Natural killer cell (primary cell): ENCODE measurements around the gene GDPD4. TPM values are rescaled to one million over a fixed set of nuclear protein-coding genes. Genes with fewer than 3 reads are reported as not detected.

Experiments used
- ATAC-seq, 3 donors: fragments of 150-1000 bp in 2 of 3; fragments of 200-7000 bp in 1 of 3; cut with Tn5 transposase; 1 replicate in 1 of 3; 2 replicates in 2 of 3; pipeline ENCODE4 v1.10.0; 2021; ENCODE audit warnings: mild to moderate bottlenecking in 2 of 3, moderate library complexity in 2 of 3
- DNase-seq, 2 donors: peaks; one replicate each; pipeline versions ENCODE4 v3.0.0 to v3.0.0-alpha.2; 2013 to 2021; ENCODE audit warnings: mixed read lengths in 1 of 2
- H3K27ac ChIP-seq: one replicate; pipeline ENCODE4 v1.5.1; 2013; ENCODE audit warnings: mild to moderate bottlenecking, low read length
- H3K27me3 ChIP-seq: one replicate; pipeline ENCODE4 v1.6.1; 2013; ENCODE audit warnings: low read length; ENCODE audit not compliant: control insufficient read depth, insufficient read depth
- H3K36me3 ChIP-seq: one replicate; pipeline ENCODE4 v1.6.1; 2013; ENCODE audit warnings: low read length; ENCODE audit not compliant: control insufficient read depth, insufficient read depth
- H3K4me1 ChIP-seq: one replicate; pipeline ENCODE4 v1.6.1; 2013; ENCODE audit warnings: low read length; ENCODE audit not compliant: control insufficient read depth, insufficient read depth
- H3K4me3 ChIP-seq: one replicate; pipeline ENCODE4 v1.5.1; 2013; ENCODE audit warnings: low read length
- H3K9me3 ChIP-seq: one replicate; pipeline ENCODE4 v1.6.1; 2013; ENCODE audit warnings: low read length; ENCODE audit not compliant: control insufficient read depth, insufficient read depth
- H3K27ac Mint-ChIP-seq, 2 donors: one replicate each; pipeline ENCODE4 v1.8.0; 2022; ENCODE audit warnings: mild to moderate bottlenecking in 2 of 2, mixed read lengths in 2 of 2, moderate library complexity in 1 of 2
- H3K27me3 Mint-ChIP-seq, 2 donors: one replicate each; pipeline ENCODE4 v1.8.0; 2022; ENCODE audit warnings: low read depth in 2 of 2, mixed read lengths in 2 of 2
- H3K36me3 Mint-ChIP-seq: one replicate; pipeline ENCODE4 v1.8.0; 2022; ENCODE audit warnings: mixed read lengths
- H3K4me1 Mint-ChIP-seq, 2 donors: one replicate each; pipeline ENCODE4 v1.8.0; 2022; ENCODE audit warnings: mixed read lengths in 2 of 2
- H3K4me3 Mint-ChIP-seq: one replicate; pipeline ENCODE4 v1.8.0; 2022; ENCODE audit warnings: mild to moderate bottlenecking, moderate library complexity, mixed read lengths
- H3K9me3 Mint-ChIP-seq, 2 donors: one replicate each; pipeline ENCODE4 v1.8.0; 2022; ENCODE audit warnings: mixed read lengths in 2 of 2
- WGBS: methylation state at CpG from one replicate; pipeline ENCODE4 v1.1.7; 2013; ENCODE audit warnings: missing lambda C conversion rate; ENCODE audit not compliant: insufficient coverage; 5-methylcytosine and 5-hydroxymethylcytosine counted together
- intact Hi-C: fragments of 100-400 bp; cut with micrococcal nuclease; formaldehyde crosslinking; loops from one replicate; pipeline ENCODE4 v1.14.2; 2022
- total RNA-seq, 4 donors: library from RNA; stranded (reverse); fragments of 120-200 nt in 1 of 4; gene quantifications; one replicate each; pipeline versions ENCODE4 v1.2.3 to v1.2.4, GENCODE V29; 2013 to 2022
- TF ChIP-seq, protein P1 (sequence below): fragments of 200-600 bp; IDR thresholded peaks from one replicate; pipeline ENCODE4 v1.8.0; 2022; ENCODE audit warnings: antibody characterized with exemption

Gene GDPD4
- total RNA-seq, 3 donors from 2014 or later (not counting 1 experiment from before 2014, with no cell fraction given), result not detected

DNA sequence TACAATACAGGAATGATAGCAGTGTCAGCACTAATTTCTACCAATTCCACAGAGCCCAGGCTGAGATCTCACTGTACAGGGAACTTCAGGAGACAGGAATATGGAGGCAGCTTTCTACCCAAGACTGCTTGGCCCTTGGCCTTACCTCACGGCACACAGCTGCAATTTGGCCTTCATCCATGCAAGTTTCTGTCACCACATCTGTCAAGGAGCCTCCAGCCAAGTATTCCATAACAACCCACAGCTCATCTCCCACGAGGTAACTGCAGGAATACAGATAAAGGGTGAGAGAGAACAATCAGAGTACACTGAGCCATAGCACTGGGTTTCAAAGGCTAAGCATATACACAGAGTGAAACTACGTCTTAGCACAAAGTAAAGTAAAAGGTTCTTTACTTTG lies 39.0 kb upstream of the GDPD4 start:
- H3K27ac ChIP-seq, result no peak overlapping the region
- intact Hi-C loops, result no loop called here
- no peaks in the 10 kb centered on the region for H3K4me1 Mint-ChIP-seq

DNA sequence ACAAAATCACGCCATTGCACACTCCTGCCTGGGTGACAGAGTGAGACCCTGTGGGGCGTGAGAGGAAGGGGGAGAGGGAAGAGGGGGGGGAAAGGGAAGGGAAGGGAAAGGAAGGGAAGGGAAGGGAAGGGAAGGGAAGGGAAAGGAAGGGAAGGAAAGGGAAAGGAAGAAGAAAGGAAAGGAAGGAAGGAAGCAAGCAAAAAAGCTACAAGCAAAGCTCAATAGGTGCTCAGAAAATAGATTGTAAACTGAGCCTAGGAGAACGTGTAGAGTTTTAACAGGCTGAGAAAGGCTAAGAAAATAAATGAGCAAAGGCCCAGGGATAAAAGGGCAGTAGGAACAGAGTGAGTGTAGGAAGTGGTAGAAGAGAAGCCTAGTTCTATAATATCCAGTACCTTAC lies 30.8 kb upstream of the GDPD4 start:
- H3K27me3 ChIP-seq, result no peaks in the 10 kb centered on the region
- no peaks in the 10 kb centered on the region for H3K36me3 Mint-ChIP-seq
- no peaks in the 10 kb centered on the region for H3K27me3 Mint-ChIP-seq
- no peak for DNase-seq
- H3K4me3 ChIP-seq, result no peak overlapping the region
- no peak overlapping the region for H3K4me3 Mint-ChIP-seq
- peaks cover 9% of the 10 kb centered on the region for H3K36me3 ChIP-seq
- 93% methylated on average over 1 of the region's 3 CpGs for WGBS
- TF ChIP-seq, protein P1, sequence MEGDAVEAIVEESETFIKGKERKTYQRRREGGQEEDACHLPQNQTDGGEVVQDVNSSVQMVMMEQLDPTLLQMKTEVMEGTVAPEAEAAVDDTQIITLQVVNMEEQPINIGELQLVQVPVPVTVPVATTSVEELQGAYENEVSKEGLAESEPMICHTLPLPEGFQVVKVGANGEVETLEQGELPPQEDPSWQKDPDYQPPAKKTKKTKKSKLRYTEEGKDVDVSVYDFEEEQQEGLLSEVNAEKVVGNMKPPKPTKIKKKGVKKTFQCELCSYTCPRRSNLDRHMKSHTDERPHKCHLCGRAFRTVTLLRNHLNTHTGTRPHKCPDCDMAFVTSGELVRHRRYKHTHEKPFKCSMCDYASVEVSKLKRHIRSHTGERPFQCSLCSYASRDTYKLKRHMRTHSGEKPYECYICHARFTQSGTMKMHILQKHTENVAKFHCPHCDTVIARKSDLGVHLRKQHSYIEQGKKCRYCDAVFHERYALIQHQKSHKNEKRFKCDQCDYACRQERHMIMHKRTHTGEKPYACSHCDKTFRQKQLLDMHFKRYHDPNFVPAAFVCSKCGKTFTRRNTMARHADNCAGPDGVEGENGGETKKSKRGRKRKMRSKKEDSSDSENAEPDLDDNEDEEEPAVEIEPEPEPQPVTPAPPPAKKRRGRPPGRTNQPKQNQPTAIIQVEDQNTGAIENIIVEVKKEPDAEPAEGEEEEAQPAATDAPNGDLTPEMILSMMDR, result no peak
- no peaks in the 10 kb centered on the region for H3K4me1 ChIP-seq
- H3K4me1 Mint-ChIP-seq, result no peaks in the 10 kb centered on the region
- H3K27ac ChIP-seq, result no peak overlapping the region
- no peaks in the 10 kb centered on the region for H3K9me3 ChIP-seq
- no peaks in the 10 kb centered on the region for H3K9me3 Mint-ChIP-seq
- no peak overlapping the region for H3K27ac Mint-ChIP-seq
- ATAC-seq, result no peak
- intact Hi-C loops, result no loop called here

More for the DNA sequence above, 39.0 kb upstream of the GDPD4 start:
- ATAC-seq (no peak), DNase-seq (no peak)
- H3K27me3 Mint-ChIP-seq, result no peaks in the 10 kb centered on the region
- TF ChIP-seq, protein P1, result no peak
- no peak overlapping the region for H3K4me3 Mint-ChIP-seq
- Histone ChIP-seq H3K4me1 (no peaks in the 10 kb centered on the region), H3K36me3 (peaks cover 13% of the 10 kb centered on the region), H3K4me3 (no peak overlapping the region), H3K27me3 (no peaks in the 10 kb centered on the region), H3K9me3 (no peaks in the 10 kb centered on the region)
- peaks cover 12% of the 10 kb centered on the region for H3K36me3 Mint-ChIP-seq
- WGBS, result 83% methylated on average over 3 of the region's 3 CpGs
- no peaks in the 10 kb centered on the region for H3K9me3 Mint-ChIP-seq
- H3K27ac Mint-ChIP-seq, result no peak overlapping the region

DNA sequence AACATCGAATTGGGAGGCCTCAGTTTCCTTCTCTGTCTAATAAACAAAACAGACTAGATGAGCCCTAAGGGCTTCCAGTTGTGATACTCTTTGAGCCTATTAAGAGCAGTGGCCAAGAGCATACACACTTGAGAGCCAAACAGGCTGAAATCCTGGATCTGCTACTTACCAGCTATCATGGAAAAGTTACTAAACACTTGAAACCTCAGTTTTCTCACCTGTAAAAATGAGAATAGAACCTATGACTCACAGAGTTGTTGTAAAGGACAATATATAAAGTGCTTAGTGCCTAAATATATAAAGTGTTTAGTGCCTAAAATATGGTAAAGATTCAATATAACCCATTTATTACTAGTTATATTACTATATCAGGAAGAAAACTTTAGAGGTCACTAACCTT lies 23.7 kb upstream of the GDPD4 start:
- intact Hi-C loops, result no loop called here
- H3K36me3 Mint-ChIP-seq, result peaks cover 19% of the 10 kb centered on the region
- TF ChIP-seq, protein P1, result no peak

DNA sequence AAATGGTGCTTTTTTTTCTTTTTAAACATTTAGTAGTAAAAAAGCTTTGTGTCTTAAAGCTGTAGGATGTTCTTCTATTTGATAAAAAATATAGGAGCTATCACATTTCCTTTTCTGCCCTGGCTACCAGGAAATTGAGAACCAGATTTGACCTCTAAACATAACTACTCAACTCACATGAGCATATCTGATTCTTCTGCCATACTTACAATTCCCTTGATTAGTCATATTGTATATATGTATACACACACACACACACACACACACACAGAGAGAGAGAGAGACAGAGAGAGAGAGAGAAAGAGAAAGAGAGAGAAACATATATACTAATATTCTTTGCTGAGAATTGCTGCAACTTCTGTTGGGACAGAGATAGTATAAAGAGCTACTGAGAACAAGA lies 23.0 kb upstream of the GDPD4 start:
- Histone ChIP-seq H3K36me3 (peaks cover 12% of the 10 kb centered on the region), H3K9me3 (no peaks in the 10 kb centered on the region), H3K27me3 (no peaks in the 10 kb centered on the region), H3K27ac (no peak overlapping the region), H3K4me1 (no peaks in the 10 kb centered on the region), H3K4me3 (no peak overlapping the region)
- no peaks in the 10 kb centered on the region for H3K27me3 Mint-ChIP-seq
- DNase-seq (no peak), ATAC-seq (no peak)
- H3K9me3 Mint-ChIP-seq, result peaks cover 0 to 3% of the 10 kb centered on the region in 2 donors
- TF ChIP-seq, protein P1, result no peak
- intact Hi-C loops, result no loop called here
- no peaks in the 10 kb centered on the region for H3K4me1 Mint-ChIP-seq
- H3K36me3 Mint-ChIP-seq, result peaks cover 19% of the 10 kb centered on the region
- no peak overlapping the region for H3K27ac Mint-ChIP-seq
- no peak overlapping the region for H3K4me3 Mint-ChIP-seq

More for the DNA sequence above, 23.7 kb upstream of the GDPD4 start:
- H3K9me3 ChIP-seq, result no peaks in the 10 kb centered on the region
- Mint-ChIP-seq H3K27me3 (no peaks in the 10 kb centered on the region), H3K4me3 (no peak overlapping the region), H3K4me1 (no peaks in the 10 kb centered on the region), H3K27ac (no peak overlapping the region), H3K9me3 (peaks cover 0 to 3% of the 10 kb centered on the region in 2 donors)
- H3K27ac ChIP-seq, result no peak overlapping the region
- DNase-seq (no peak), ATAC-seq (no peak)
- WGBS, result 94% methylated on average over 1 of the region's 1 CpG
- H3K27me3 ChIP-seq, result no peaks in the 10 kb centered on the region
- no peak overlapping the region for H3K4me3 ChIP-seq
- H3K4me1 ChIP-seq, result no peaks in the 10 kb centered on the region
- H3K36me3 ChIP-seq, result peaks cover 12% of the 10 kb centered on the region
